GM13976 (cell line): Measurements from ENCODE around the gene SPOCK1.

ENCODE experiments used
- DNase-seq: peaks from one replicate; pipeline ENCODE4 v3.0.0; 2012; ENCODE audit warnings: low spot score
- CTCF ChIP-seq: IDR thresholded peaks from 2 replicates; pipeline ENCODE4 v1.5.1; 2012; ENCODE audit warnings: borderline replicate concordance, mild to moderate bottlenecking; ENCODE audit not compliant: insufficient read depth; ENCODE audit errors: extremely low read depth, missing control alignments, control extremely low read depth
- in situ Hi-C: fragments of 300-500 bp; cut with MboI; formaldehyde crosslinking; loops from one replicate; pipeline ENCODE4 v1.12.0; 2022; ENCODE audit warnings: low sequenced_read_pairs, mixed read lengths, inconsistent platforms; ENCODE audit not compliant: unreplicated experiment

SPOCK1 gene

GRCh38 chr5:137105351-137106035 is 393.6 kb downstream of the SPOCK1 start:
- TF ChIP-seq CTCF = no peak
- in situ Hi-C loops = no loop called here

GRCh38 chr5:137101544-137101943 is 397.6 kb downstream of the SPOCK1 start:
- in situ Hi-C loops = no loop called here
- DNase-seq = no peak

More at GRCh38 chr5:137105351-137106035, 393.6 kb downstream of the SPOCK1 start:
- DNase-seq = no peak

GRCh38 chr5:137099651-137100050 is 399.5 kb downstream of the SPOCK1 start:
- TF ChIP-seq CTCF = no peak
- no peak for DNase-seq
- in situ Hi-C loops = no loop called here

More at GRCh38 chr5:137101544-137101943, 397.6 kb downstream of the SPOCK1 start:
- no peak for TF ChIP-seq CTCF

- no peak for DNase-seq
- in situ Hi-C loops = no loop called here
- TF ChIP-seq CTCF = no peak
Measured at GRCh38 chr5:137098663-137099062, 400.5 kb downstream of the SPOCK1 start.

- no peak for DNase-seq
- no peak for TF ChIP-seq CTCF
- in situ Hi-C loops = no loop called here
Measured at GRCh38 chr5:137098238-137098637, 400.9 kb downstream of the SPOCK1 start.

- in situ Hi-C loops = no loop called here
- TF ChIP-seq CTCF = no peak
- DNase-seq = no peak
Measured at GRCh38 chr5:137097203-137097602, 401.9 kb downstream of the SPOCK1 start.
